GM23338 (cell line): ENCODE measurements around the gene SMYD3. TPM values are rescaled to one million over a fixed set of nuclear protein-coding genes. Genes with fewer than 3 reads are reported as not detected.

Experiments
- ATAC-seq: fragments of 200-7000 bp; cut with Tn5 transposase; 3 replicates; pipeline ENCODE4 v1.9.1; 2020
- DNase-seq: peaks from one replicate; pipeline ENCODE4 v3.0.0-alpha.2; 2015; ENCODE audit warnings: low spot score
- H2AFZ ChIP-seq: fragments of 200-600 bp; sonication (generic); 2 replicates; pipeline ENCODE4 v1.8.0; 2016; ENCODE audit warnings: antibody characterized with exemption, mild to moderate bottlenecking, moderate library complexity
- H3F3A ChIP-seq: fragments of 200-600 bp; sonication (generic); replicated peaks from 2 replicates; pipeline ENCODE4 v1.8.0; 2017; ENCODE audit warnings: antibody characterized with exemption, mixed run types, low read depth
- H3K27ac ChIP-seq: fragments of 200-600 bp; sonication (generic); 2 replicates; pipeline ENCODE4 v1.6.1; 2016; ENCODE audit warnings: low read depth
- H3K27me3 ChIP-seq: fragments of 200-600 bp; sonication (generic); 2 replicates; pipeline ENCODE4 v1.8.0; 2016; ENCODE audit warnings: mild to moderate bottlenecking, mixed run types, moderate library complexity; ENCODE audit not compliant: insufficient read depth
- H3K36me3 ChIP-seq: fragments of 200-600 bp; sonication (generic); 2 replicates; pipeline ENCODE4 v1.8.0; 2016; ENCODE audit warnings: mild to moderate bottlenecking; ENCODE audit not compliant: insufficient read depth
- H3K4me1 ChIP-seq: fragments of 200-600 bp; sonication (generic); 2 replicates; pipeline ENCODE4 v1.8.0; 2016; ENCODE audit warnings: mild to moderate bottlenecking, moderate library complexity; ENCODE audit not compliant: insufficient read depth
- H3K4me2 ChIP-seq: fragments of 200-600 bp; sonication (generic); 2 replicates; pipeline ENCODE4 v1.7.1; 2017; ENCODE audit warnings: mixed run types
- H3K4me3 ChIP-seq: fragments of 200-600 bp; sonication (generic); 2 replicates; pipeline ENCODE4 v1.6.1; 2016; ENCODE audit warnings: mixed run types
- H3K79me2 ChIP-seq: fragments of 200-600 bp; sonication (generic); replicated peaks from 2 replicates; pipeline ENCODE4 v1.8.0; 2017; ENCODE audit warnings: mild to moderate bottlenecking; ENCODE audit not compliant: insufficient read depth
- H3K9me2 ChIP-seq: fragments of 200-600 bp; sonication (generic); 2 replicates; pipeline ENCODE4 v1.8.0; 2017; ENCODE audit not compliant: insufficient read depth
- H4K20me1 ChIP-seq: fragments of 200-600 bp; sonication (generic); replicated peaks from 2 replicates; pipeline ENCODE4 v1.8.0; 2017; ENCODE audit warnings: mild to moderate bottlenecking; ENCODE audit not compliant: insufficient read depth
- H3K27ac Mint-ChIP-seq: 2 replicates; pipeline ENCODE4 v1.8.0; 2020; ENCODE audit warnings: inconsistent platforms, mild to moderate bottlenecking, moderate library complexity, mixed read lengths
- H3K27me3 Mint-ChIP-seq: 3 replicates; pipeline ENCODE4 v1.8.0; 2022; ENCODE audit warnings: low read depth, mild to moderate bottlenecking, moderate library complexity, mixed read lengths, inconsistent platforms; ENCODE audit not compliant: insufficient read depth, poor library complexity
- H3K36me3 Mint-ChIP-seq: 3 replicates; pipeline ENCODE4 v1.8.0; 2021; ENCODE audit warnings: low read depth, mild to moderate bottlenecking, inconsistent platforms, moderate library complexity, mixed read lengths
- H3K4me1 Mint-ChIP-seq: 3 replicates; pipeline ENCODE4 v1.8.0; 2020; ENCODE audit warnings: mild to moderate bottlenecking, inconsistent platforms, mixed read lengths
- H3K4me3 Mint-ChIP-seq: 3 replicates; pipeline ENCODE4 v1.8.0; 2021; ENCODE audit warnings: moderate library complexity, mild to moderate bottlenecking, inconsistent platforms, mixed read lengths
- H3K9me3 Mint-ChIP-seq: 3 replicates; pipeline ENCODE4 v1.8.0; 2020; ENCODE audit warnings: moderate library complexity, mild to moderate bottlenecking, inconsistent platforms, mixed read lengths
- CREB1 ChIP-seq: fragments of 250-450 bp; sonication (Bioruptor Pico); IDR thresholded peaks from 2 replicates; pipeline ENCODE4 v1.5.0; 2020; ENCODE audit warnings: low read depth, mild to moderate bottlenecking, moderate library complexity
- CTCF ChIP-seq, 2 experiments: fragments of 200-600 bp in 1 of 2; sonication (generic) in 1 of 2; conservative IDR thresholded peaks; 2 replicates each; pipeline versions ENCODE4 v1.5.1 to v1.6.1; 2016 to 2017; ENCODE audit warnings: antibody characterized with exemption in 2 of 2, low read depth in 2 of 2, mild to moderate bottlenecking in 2 of 2, moderate library complexity in 1 of 2
- ETS1 ChIP-seq: IDR thresholded peaks from 2 replicates; pipeline ENCODE4 v1.6.1; 2016; ENCODE audit warnings: antibody characterized with exemption
- EZH2 ChIP-seq: fragments of 200-600 bp; sonication (generic); IDR thresholded peaks from one replicate; pipeline ENCODE4 v1.8.0; 2017; ENCODE audit warnings: antibody characterized with exemption, mild to moderate bottlenecking, low read depth; ENCODE audit not compliant: unreplicated experiment
- EZH2phosphoT487 ChIP-seq: fragments of 200-600 bp; sonication (generic); IDR thresholded peaks from one replicate; pipeline ENCODE4 v1.8.1; 2018; ENCODE audit warnings: antibody characterized with exemption; ENCODE audit not compliant: unreplicated experiment
- JUNB ChIP-seq: IDR thresholded peaks from one replicate; pipeline ENCODE4 v1.6.1; 2016; ENCODE audit warnings: antibody characterized with exemption; ENCODE audit not compliant: unreplicated experiment
- NANOG ChIP-seq: IDR thresholded peaks from 2 replicates; pipeline ENCODE4 v1.6.1; 2016; ENCODE audit warnings: antibody characterized with exemption, borderline replicate concordance
- POLR2AphosphoS5 ChIP-seq: IDR thresholded peaks from 2 replicates; pipeline ENCODE4 v1.6.1; 2016; ENCODE audit warnings: antibody characterized with exemption, low read depth
- STAT1 ChIP-seq: IDR thresholded peaks from one replicate; pipeline ENCODE4 v1.6.1; 2016; ENCODE audit warnings: antibody characterized with exemption; ENCODE audit not compliant: unreplicated experiment
- ZNF114 ChIP-seq: fragments of 250-450 bp; sonication (Bioruptor Pico); IDR thresholded peaks from 2 replicates; pipeline ENCODE4 v1.5.0; 2020; ENCODE audit warnings: mild to moderate bottlenecking, moderate library complexity
- ZNF331 ChIP-seq: fragments of 250-450 bp; sonication (Bioruptor Pico); IDR thresholded peaks from 2 replicates; pipeline ENCODE4 v1.5.0; 2020; ENCODE audit warnings: low read depth, mild to moderate bottlenecking, moderate library complexity
- polyA plus RNA-seq: library from polyadenylated mRNA; unstranded; fragments of >200 nt; fragmentation: Nextera tagmentation; extraction: Ambion mirVana; gene quantifications from 2 replicates; pipeline ENCODE4 v1.2.1, GENCODE V29; 2016
- total RNA-seq: library from RNA; depleted of rRNA; stranded (reverse); fragments of >200 nt; shearing (Covaris generic); gene quantifications from 2 replicates; pipeline ENCODE4 v1.2.3, GENCODE V29; 2014
- TF ChIP-seq, protein P1 (sequence below): fragments of 250-450 bp; sonication (Bioruptor Pico); IDR thresholded peaks from 2 replicates; pipeline ENCODE4 v1.5.0; 2020; ENCODE audit warnings: mild to moderate bottlenecking, moderate library complexity

SMYD3 gene
- total and polyA plus RNA-seq, 2 experiments from 2014 or later: 31.8 to 34.4 TPM

- peak overlapping the region; percentile 28; the same call in 1 of the 2 replicates for H3K4me2 ChIP-seq
- peak; percentile 69 for ATAC-seq
Observed at GRCh38 chr1:246428542-246429308, 78.4 kb downstream of the SMYD3 start.

DNA sequence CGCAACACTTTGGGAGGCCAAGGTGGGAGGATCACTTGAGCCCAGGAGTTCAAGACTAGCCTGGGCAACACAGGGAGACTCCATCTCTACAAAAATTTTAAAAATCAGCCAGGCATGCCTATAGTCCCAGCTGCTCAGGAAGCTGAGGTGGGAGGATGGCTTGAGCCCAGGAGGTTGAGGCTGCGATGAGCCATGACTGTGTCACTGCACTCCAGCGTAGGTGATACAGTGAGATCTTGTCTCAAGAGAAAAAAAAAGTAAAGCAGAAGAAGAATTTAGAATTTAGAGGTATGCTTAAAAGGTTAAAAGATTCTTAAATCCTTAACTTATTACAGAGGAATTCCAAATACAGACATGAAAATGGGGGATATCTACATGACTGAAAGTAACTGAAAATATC lies 79.5 kb downstream of the SMYD3 start:
- H3K9me2 ChIP-seq: no peaks in the 10 kb centered on the region
- no peak overlapping the region for H2AFZ ChIP-seq
- H3F3A ChIP-seq: no peaks in the 10 kb centered on the region
- no peaks in the 10 kb centered on the region; the same call in 2 of the 3 replicates for H3K9me3 Mint-ChIP-seq
- peak overlapping the region; percentile 8 for H3K27ac ChIP-seq
- H3K79me2 ChIP-seq: peaks cover 9% of the 10 kb centered on the region; the same call in 1 of the 2 replicates
- H3K27me3 ChIP-seq: no peaks in the 10 kb centered on the region
- no peak for ATAC-seq
- H3K27me3 Mint-ChIP-seq: no peaks in the 10 kb centered on the region
- no peaks in the 10 kb centered on the region for H4K20me1 ChIP-seq
- H3K4me1 ChIP-seq: peaks cover 15% of the 10 kb centered on the region
- H3K36me3 ChIP-seq: no peaks in the 10 kb centered on the region
- peak overlapping the region; percentile 13; the same call in 1 of the 3 replicates for H3K4me3 Mint-ChIP-seq
- peak overlapping the region; percentile 8; the same call in 1 of the 2 replicates for H3K4me2 ChIP-seq
- H3K4me3 ChIP-seq: no peak overlapping the region
- peaks cover 34% of the 10 kb centered on the region for H3K4me1 Mint-ChIP-seq
- H3K36me3 Mint-ChIP-seq: no peaks in the 10 kb centered on the region; the same call in 2 of the 3 replicates
- H3K27ac Mint-ChIP-seq: peak overlapping the region; percentile 86
- DNase-seq: no peak
- no peak for TF ChIP-seq EZH2phosphoT487
- no peak for TF ChIP-seq STAT1
- TF ChIP-seq CREB1 (CRISPR knock-in tag): no peak
- no peak for TF ChIP-seq JUNB
- TF ChIP-seq NANOG: no peak
- TF ChIP-seq ETS1: no peak
- TF ChIP-seq POLR2AphosphoS5: no peak
- no peak for TF ChIP-seq CTCF (conservative IDR thresholded peaks at IDR 0.05; ENCODE audit: low read depth in 2 of 2)
- TF ChIP-seq, protein P1, sequence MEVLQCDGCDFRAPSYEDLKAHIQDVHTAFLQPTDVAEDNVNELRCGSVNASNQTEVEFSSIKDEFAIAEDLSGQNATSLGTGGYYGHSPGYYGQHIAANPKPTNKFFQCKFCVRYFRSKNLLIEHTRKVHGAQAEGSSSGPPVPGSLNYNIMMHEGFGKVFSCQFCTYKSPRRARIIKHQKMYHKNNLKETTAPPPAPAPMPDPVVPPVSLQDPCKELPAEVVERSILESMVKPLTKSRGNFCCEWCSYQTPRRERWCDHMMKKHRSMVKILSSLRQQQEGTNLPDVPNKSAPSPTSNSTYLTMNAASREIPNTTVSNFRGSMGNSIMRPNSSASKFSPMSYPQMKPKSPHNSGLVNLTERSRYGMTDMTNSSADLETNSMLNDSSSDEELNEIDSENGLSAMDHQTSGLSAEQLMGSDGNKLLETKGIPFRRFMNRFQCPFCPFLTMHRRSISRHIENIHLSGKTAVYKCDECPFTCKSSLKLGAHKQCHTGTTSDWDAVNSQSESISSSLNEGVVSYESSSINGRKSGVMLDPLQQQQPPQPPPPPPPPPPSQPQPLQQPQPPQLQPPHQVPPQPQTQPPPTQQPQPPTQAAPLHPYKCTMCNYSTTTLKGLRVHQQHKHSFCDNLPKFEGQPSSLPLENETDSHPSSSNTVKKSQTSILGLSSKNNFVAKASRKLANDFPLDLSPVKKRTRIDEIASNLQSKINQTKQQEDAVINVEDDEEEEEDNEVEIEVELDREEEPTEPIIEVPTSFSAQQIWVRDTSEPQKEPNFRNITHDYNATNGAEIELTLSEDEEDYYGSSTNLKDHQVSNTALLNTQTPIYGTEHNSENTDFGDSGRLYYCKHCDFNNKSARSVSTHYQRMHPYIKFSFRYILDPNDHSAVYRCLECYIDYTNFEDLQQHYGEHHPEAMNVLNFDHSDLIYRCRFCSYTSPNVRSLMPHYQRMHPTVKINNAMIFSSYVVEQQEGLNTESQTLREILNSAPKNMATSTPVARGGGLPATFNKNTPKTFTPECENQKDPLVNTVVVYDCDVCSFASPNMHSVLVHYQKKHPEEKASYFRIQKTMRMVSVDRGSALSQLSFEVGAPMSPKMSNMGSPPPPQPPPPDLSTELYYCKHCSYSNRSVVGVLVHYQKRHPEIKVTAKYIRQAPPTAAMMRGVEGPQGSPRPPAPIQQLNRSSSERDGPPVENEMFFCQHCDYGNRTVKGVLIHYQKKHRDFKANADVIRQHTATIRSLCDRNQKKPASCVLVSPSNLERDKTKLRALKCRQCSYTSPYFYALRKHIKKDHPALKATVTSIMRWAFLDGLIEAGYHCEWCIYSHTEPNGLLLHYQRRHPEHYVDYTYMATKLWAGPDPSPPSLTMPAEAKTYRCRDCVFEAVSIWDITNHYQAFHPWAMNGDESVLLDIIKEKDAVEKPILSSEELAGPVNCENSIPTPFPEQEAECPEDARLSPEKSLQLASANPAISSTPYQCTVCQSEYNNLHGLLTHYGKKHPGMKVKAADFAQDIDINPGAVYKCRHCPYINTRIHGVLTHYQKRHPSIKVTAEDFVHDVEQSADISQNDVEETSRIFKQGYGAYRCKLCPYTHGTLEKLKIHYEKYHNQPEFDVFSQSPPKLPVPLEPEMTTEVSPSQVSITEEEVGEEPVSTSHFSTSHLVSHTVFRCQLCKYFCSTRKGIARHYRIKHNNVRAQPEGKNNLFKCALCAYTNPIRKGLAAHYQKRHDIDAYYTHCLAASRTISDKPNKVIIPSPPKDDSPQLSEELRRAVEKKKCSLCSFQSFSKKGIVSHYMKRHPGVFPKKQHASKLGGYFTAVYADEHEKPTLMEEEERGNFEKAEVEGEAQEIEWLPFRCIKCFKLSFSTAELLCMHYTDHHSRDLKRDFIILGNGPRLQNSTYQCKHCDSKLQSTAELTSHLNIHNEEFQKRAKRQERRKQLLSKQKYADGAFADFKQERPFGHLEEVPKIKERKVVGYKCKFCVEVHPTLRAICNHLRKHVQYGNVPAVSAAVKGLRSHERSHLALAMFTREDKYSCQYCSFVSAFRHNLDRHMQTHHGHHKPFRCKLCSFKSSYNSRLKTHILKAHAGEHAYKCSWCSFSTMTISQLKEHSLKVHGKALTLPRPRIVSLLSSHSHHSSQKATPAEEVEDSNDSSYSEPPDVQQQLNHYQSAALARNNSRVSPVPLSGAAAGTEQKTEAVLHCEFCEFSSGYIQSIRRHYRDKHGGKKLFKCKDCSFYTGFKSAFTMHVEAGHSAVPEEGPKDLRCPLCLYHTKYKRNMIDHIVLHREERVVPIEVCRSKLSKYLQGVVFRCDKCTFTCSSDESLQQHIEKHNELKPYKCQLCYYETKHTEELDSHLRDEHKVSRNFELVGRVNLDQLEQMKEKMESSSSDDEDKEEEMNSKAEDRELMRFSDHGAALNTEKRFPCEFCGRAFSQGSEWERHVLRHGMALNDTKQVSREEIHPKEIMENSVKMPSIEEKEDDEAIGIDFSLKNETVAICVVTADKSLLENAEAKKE (CRISPR knock-in tag): no peak
- TF ChIP-seq ZNF331 (CRISPR knock-in tag): no peak
- TF ChIP-seq EZH2: no peak
- TF ChIP-seq ZNF114 (CRISPR knock-in tag): no peak

More at GRCh38 chr1:246428542-246429308, 78.4 kb downstream of the SMYD3 start:
- H3K27me3 Mint-ChIP-seq: peaks cover 1% of the 10 kb centered on the region
- peaks cover 39% of the 10 kb centered on the region for H3K4me1 Mint-ChIP-seq
- H3K4me3 ChIP-seq: no peak overlapping the region
- no peaks in the 10 kb centered on the region; the same call in 2 of the 3 replicates for H3K9me3 Mint-ChIP-seq
- H3K27ac ChIP-seq: peak overlapping the region; percentile 57
- H3K27me3 ChIP-seq: no peaks in the 10 kb centered on the region
- H3K27ac Mint-ChIP-seq: peak overlapping the region; percentile 80
- no peak overlapping the region for H2AFZ ChIP-seq
- H3F3A ChIP-seq: no peaks in the 10 kb centered on the region
- H3K79me2 ChIP-seq: peaks cover 13% of the 10 kb centered on the region; the same call in 1 of the 2 replicates
- H3K36me3 Mint-ChIP-seq: no peaks in the 10 kb centered on the region; the same call in 2 of the 3 replicates
- TF ChIP-seq STAT1: no peak
- DNase-seq: peak; percentile 17
- no peaks in the 10 kb centered on the region for H4K20me1 ChIP-seq
- no peaks in the 10 kb centered on the region for H3K36me3 ChIP-seq
- H3K4me3 Mint-ChIP-seq: no peak overlapping the region; the same call in 2 of the 3 replicates
- peaks cover 15% of the 10 kb centered on the region for H3K4me1 ChIP-seq
- no peaks in the 10 kb centered on the region for H3K9me2 ChIP-seq
